Panc1 (cell line): ENCODE data around the gene RGMA.

ENCODE experiments used
- POLR2AphosphoS5 ChIP-seq: IDR thresholded peaks from 2 replicates; pipeline ENCODE4 v1.6.1; 2012; ENCODE audit warnings: mild to moderate bottlenecking, low read depth, low read length, moderate library complexity
- REST ChIP-seq, 2 experiments: IDR thresholded peaks; 2 replicates each; pipeline ENCODE4 v1.6.1; 2011 to 2012; ENCODE audit warnings: low read depth in 2 of 2, control low read depth in 1 of 2, low read length in 1 of 2, mild to moderate bottlenecking in 1 of 2, moderate library complexity in 1 of 2; ENCODE audit not compliant: insufficient read depth in 1 of 2
- TF ChIP-seq, protein P1 (sequence below): fragments of 450-650 bp; IDR thresholded peaks from 2 replicates; pipeline ENCODE4 v1.5.1; 2017; ENCODE audit warnings: mild to moderate bottlenecking

GRCh38 chr15:93082861-93083260 lies 6.2 kb downstream of the RGMA start:
- TF ChIP-seq REST (IDR thresholded peaks at IDR 0.05; ENCODE audit: insufficient read depth in 1 of 2, low read depth in 2 of 2, low read length in 1 of 2) (no peak), POLR2AphosphoS5 (no peak)
- TF ChIP-seq, protein P1, sequence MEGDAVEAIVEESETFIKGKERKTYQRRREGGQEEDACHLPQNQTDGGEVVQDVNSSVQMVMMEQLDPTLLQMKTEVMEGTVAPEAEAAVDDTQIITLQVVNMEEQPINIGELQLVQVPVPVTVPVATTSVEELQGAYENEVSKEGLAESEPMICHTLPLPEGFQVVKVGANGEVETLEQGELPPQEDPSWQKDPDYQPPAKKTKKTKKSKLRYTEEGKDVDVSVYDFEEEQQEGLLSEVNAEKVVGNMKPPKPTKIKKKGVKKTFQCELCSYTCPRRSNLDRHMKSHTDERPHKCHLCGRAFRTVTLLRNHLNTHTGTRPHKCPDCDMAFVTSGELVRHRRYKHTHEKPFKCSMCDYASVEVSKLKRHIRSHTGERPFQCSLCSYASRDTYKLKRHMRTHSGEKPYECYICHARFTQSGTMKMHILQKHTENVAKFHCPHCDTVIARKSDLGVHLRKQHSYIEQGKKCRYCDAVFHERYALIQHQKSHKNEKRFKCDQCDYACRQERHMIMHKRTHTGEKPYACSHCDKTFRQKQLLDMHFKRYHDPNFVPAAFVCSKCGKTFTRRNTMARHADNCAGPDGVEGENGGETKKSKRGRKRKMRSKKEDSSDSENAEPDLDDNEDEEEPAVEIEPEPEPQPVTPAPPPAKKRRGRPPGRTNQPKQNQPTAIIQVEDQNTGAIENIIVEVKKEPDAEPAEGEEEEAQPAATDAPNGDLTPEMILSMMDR: no peak
